CD4-positive, alpha-beta T cell treated with Interleukin-4 for 4 hours (primary cell): ENCODE measurements around the gene ZNF358.
"Not testable (repeated sequence)": the region's sequence is repeated elsewhere in the genome, so short reads cannot be mapped to it uniquely, and the experiment has no call there.

Experiments used
- DNase-seq: peaks from one replicate; pipeline ENCODE4 v3.0.0-alpha.2; 2020

The ZNF358 gene

DNA sequence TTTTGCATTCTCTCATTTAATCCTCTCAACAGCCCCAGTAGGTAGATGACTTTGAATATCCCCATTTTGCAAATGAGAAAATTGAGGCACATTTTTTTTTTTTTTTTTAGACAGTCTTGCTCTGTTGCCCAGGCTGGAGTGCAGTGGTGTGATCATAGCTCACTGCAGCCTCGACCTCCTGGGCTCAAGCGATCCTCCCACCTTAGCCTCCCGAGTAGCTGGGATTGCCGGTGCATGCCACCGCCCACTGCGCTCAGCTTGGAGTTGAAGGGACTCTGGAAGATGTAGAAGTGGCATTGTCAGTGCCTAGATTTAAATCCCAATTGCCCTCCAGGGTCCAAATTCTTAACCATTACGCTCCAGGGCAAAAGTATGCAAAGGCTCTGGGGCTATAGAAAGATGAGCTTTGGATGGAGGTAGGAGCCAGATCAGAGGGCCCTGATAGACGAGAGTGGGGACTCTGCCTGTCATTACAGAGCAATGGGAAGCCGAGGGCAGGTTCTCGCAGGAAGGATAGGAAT lies 5.7 kb downstream of the ZNF358 start:
- no peak for DNase-seq

DNA sequence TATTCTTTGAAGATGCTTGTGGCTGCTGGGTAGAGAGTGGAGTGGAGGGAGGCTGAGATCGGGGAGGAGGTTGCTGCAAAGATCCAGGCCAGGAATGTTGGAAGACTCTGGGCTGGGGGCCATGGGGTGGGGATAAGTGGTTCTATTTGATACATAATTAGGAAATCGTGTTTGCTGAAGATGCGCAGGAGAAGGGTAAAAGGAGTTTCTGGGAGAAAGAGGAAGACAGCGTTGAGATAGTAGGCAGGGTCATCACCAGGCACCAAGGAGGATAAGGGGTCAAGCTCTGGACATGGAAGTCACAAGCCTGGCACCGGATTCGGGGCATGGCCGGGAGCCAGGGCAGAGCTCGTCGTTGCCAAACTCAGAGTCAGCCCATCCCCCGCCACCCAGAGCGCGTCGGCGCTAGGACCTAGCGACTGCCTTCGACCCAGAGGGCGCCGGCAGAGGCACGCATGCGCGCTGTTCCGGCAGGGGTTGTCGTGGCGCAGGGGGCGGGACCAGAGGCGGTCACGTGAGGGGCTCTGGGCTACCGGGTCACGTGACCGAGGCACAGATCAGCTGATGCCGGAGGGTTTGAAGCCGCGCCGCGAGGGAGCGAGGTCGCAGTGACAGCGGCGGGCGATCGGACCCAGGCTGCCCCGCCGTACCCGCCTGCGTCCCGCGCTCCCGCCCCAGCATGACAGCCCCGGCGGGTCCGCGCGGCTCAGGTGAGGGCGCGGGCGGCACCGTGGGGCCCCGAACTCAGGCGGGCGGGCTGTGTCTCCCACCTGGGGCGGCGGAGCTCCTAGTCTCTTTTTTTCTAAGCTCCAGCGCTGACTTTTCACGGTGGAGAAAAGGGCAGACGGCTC lies 6.4 kb downstream of the ZNF358 start, which contains the start of gene MCOLN1:
MCOLN1 (plus strand) TSS at position 553 of the 851 bp plus-strand sequence; CDS start at position 680, 127 bp downstream.
- DNase-seq, result peak; percentile 97

DNA sequence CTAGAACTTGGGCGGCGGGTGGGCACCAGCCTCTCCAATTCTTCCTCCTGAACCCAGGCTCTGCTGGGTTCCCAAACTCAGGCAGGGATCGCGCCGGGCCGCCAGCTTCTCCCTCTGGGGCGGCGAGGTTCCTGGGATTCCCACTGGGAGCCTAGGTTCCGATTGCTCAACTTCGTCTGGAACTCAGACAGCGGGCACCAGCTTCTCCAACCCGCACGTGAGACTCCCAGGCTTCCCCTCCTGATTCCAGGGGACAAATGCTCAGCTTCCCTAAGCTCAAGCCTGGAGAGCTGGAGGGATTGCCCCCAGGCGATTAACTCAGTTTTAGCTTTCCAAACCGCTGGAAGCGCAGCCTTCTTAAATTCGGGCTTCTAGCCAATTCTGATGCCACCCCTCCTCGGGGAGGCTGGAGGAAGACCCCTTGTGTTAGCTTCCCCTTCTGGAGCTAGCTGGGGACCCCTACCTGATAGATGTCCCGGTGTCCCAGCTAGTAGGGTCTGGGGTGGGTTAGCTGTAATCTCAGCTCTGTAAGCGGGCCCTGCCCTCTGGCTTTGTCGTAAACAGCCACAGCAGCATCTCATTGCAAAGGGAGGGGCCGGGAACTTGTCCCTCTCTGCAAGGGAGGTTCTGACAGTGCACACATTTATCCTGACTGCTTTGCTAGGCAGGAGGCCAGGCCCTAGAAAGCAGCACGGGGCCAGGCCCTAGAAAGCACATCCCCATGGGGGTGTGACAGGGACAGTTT lies 7.2 kb downstream of the ZNF358 start:
- DNase-seq, result no peak

DNA sequence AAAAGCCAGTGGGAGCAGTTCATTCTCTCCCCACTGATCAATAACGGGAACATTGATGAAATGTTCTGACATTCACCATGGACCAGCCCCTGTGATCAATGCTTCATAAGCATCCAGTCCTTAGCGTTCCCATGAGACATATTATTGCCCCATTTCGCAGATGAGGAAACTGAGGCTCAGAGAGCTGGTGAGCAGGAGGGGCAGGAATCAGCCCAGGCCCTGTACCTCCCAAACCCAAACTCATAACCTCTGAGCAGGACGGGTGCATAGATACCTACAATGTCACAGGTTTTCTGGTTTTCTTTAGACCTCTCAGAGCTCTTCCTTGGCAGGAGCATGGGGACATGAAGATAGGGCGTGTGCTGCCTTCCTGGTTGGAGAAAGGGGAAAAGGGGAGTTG lies 8.6 kb downstream of the ZNF358 start:
- no peak for DNase-seq

DNA sequence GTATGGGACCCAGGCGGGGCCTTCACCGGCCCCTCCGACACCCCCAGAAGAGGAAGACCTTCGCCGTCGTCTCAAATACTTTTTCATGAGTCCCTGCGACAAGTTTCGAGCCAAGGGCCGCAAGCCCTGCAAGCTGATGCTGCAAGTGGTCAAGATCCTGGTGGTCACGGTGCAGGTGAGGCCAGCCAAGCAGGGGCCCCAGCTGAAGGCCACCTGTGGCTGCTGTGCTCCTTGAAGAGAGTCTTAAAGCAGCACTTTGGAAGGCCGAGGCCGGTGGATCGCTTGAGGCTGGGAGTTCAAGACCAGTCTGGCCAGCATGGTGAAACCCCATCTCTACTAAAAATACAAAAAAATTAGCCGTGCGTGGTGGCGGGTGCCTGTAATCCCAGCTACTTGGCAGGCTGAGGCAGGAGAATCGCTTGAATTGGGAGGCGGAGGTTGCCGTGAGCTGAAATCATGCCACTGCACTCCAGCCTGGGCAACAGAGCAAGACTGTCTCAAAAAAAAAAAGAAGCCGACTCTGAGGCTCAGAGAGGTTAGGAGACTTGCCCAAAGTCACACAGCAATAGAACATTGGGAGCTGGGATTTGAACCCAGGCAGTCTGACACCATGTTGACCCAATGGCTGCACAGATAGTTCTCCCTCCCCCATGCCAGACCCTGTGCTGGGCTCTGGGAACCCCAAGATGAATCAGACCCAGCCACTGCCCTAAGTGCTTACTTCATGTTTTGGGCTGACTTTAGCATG lies 9.3 kb downstream of the ZNF358 start:
- DNase-seq, result no peak

DNA sequence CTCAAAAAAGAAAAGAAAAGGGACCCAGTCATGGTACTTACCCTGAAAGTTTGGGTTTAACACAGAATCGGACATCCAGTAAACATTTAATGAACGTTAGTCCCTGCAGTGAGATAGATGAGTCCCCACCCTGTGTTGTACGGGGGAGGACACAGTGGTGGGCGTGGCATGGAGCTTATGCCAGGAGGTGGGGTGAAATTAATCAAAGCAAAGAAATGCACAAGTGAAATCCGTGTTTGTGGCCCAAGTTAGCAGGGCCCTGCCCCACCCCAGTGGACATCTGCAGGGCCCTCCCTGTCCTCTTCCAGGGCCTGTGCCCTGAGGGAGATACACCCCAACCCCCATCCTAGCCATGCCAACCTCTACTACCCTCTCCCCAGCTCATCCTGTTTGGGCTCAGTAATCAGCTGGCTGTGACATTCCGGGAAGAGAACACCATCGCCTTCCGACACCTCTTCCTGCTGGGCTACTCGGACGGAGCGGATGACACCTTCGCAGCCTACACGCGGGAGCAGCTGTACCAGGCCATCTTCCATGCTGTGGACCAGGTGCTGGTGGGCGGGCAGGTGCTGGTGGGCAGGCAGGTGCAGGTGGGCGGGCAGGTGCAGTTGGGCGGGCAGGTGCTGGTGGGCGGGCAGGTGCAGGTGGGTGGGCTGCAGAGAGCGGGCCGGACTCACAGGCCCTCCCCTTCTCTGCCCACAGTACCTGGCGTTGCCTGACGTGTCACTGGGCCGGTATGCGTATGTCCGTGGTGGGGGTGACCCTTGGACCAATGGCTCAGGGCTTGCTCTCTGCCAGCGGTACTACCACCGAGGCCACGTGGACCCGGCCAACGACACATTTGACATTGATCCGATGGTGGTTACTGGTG lies 10.4 kb downstream of the ZNF358 start:
- no peak for DNase-seq

DNA sequence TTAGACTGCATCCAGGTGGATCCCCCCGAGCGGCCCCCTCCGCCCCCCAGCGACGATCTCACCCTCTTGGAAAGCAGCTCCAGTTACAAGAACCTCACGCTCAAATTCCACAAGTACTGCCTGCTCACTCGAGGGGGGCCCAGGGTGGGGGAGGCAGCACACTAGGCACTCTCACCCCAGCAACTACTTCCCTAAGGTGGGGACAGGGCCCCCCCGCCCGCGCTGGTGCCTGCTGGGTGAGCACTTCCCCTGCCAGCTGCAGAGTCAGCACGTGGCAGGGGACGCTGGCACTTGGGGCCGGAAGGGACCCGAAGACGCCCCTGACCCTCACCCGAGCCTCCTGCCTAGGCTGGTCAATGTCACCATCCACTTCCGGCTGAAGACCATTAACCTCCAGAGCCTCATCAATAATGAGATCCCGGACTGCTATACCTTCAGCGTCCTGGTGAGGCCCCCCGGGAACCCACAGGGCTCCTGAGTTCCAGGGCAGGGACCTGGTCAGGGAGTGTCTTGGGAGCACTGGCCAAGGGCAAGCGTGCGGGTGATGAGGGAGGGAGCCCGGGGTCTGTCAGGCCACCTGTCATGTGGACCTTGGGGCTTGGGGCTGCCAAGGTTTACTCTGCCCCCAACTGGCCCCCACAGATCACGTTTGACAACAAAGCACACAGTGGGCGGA lies 11.8 kb downstream of the ZNF358 start:
- no peak for DNase-seq

DNA sequence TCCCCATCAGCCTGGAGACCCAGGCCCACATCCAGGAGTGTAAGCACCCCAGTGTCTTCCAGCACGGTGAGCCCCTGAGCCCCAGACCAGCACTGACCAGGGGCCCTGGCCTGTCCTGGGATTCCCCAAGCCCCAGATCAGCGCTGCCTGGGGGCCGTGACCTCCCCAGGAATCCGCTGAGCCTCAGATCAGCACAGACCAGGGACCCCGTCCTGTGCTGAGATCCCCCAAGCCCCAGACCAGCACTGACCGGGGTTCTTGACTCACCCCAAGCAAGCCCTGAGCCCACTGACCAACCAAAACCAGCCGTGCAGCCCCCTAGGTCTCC lies 12.3 kb downstream of the ZNF358 start:
- no peak for DNase-seq

DNA sequence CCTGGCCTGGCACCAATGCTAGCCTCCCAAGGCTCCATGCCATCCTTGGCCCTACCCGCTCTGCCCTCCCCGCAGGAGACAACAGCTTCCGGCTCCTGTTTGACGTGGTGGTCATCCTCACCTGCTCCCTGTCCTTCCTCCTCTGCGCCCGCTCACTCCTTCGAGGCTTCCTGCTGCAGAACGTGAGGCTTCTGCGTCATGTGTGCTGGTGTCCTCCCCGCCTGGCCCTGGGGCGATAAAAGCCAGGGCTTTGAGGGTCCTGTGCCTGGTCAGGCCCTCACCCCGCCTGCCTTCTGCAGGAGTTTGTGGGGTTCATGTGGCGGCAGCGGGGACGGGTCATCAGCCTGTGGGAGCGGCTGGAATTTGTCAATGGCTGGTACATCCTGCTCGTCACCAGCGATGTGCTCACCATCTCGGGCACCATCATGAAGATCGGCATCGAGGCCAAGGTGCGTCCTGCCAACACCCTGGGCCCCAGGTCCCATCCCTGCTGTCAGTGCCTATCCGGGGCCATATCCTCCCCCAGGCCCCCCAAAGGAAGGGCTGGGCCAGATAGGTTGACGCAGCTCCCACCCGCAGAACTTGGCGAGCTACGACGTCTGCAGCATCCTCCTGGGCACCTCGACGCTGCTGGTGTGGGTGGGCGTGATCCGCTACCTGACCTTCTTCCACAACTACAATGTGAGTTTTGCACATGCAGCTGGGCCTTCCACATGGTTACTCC lies 12.8 kb downstream of the ZNF358 start:
- DNase-seq, result no peak

DNA sequence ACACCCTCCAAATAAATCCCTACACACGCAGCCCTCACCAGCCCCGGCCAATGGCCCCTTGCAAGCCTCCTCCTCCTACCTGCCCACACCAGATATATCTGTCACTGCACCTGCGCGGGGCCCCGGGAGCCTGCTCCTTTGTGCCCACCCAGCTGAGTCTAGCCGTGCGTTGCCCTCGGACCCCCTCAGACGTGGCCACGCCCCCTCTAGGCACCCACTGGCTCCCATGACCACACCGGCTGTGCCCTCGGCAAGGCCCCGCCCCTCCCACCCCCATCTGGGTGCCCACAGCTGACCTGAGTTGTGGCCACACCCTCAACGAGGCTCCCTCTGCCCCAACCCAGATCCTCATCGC lies 13.3 kb downstream of the ZNF358 start:
- no peak for DNase-seq

DNA sequence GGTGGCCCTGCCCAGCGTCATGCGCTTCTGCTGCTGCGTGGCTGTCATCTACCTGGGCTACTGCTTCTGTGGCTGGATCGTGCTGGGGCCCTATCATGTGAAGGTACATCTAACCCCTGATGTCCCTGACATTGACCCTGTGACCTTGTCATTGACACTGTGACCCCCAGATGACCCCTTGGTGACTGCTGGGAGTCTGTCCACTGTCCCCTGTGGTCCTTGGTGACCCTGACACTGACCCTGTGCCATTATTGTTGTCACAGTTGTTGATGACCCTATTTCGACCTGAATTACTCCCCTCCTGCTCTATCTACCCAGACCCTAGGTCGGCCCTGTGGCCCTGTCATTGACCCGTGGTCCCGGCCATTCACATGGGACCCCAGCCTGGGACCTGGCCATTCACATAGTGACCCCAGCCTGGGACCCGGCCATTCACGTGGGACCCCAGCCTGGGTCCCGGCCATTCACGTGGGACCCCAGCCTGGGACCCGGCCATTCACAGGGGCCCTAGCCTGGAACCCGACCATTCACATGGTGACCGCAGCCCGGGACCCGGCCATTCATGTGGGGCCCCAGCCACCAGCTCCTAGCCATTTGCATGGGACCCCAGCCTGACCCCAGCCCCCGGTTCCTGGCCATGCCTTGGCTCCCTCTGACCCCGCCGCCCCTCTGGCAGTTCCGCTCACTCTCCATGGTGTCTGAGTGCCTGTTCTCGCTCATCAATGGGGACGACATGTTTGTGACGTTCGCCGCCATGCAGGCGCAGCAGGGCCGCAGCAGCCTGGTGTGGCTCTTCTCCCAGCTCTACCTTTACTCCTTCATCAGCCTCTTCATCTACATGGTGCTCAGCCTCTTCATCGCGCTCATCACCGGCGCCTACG lies 13.9 kb downstream of the ZNF358 start:
- DNase-seq, result no peak

DNA sequence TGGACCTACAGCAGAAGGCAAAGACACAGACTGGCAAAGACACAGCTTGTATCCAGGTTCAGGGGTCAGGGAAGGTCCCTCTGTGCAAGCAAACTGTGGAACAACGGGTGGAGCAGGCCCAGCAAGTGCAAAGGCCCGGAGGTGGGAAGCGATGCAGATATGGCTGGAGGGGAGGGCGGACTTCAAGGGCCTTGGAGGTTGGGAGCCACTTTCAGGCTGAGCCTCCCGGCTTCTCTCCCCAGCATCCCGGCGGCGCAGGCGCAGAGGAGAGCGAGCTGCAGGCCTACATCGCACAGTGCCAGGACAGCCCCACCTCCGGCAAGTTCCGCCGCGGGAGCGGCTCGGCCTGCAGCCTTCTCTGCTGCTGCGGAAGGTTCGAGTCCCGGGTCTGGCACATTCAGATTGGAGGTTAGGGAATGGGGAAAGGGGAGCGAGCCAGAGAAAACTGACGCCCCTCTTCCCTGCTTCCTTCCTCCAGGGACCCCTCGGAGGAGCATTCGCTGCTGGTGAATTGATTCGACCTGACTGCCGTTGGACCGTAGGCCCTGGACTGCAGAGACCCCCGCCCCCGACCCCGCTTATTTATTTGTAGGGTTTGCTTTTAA lies 17.5 kb downstream of the ZNF358 start:
- no peak for DNase-seq

DNA sequence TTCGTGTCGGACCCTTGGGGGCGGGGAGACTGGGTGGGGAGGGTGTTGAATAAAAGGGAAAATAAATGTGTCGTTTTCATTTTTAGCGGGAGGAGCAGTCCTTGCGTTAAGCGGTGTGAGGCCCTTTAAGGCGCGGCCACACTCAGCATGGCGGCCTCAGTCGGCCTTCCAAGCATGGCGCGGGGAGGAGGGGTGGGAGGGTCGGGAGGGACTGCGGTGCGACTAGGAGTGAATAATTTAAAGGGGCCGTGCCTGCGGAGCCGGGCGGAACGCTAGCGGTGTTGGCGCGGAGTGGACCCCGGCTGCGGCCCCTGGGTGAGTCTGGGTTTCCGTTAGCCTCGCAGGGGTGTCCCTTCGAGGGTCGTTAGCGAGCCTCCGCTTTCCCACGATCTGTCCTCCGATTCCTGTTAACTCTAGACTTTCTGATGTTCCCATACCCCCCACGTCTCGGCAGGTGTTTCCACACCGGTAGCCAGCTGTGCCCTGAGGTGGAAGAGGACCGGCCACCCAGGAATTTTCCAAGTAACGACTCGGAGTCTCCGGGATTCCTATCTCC lies 18.1 kb downstream of the ZNF358 start:
- peak; percentile 86 for DNase-seq

DNA sequence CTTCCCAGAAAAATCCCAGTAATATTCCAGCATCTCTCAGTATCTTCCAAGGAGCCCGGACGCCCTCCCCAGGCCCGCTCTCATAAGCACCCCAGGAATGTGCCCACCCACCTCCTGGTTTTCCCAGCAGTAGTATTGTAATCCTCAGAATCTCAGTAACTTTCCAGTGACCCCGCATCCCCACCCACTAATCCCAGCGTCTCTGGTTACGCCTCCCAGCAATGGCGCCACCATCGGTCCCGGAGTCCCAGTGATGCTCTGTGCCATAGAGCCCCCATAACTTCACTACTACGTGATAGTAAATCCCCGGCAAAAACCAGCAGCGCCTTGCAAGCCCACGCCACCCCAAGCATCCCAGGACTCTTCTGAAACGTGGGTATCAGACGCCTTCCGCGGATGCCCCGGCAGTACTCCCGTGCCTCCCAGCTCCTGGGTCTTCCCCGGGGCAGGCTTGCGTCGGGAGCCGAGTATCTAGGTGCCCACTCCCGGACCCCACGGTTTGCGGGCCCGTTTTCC lies 18.7 kb downstream of the ZNF358 start:
- peak; percentile 16 for DNase-seq

DNA sequence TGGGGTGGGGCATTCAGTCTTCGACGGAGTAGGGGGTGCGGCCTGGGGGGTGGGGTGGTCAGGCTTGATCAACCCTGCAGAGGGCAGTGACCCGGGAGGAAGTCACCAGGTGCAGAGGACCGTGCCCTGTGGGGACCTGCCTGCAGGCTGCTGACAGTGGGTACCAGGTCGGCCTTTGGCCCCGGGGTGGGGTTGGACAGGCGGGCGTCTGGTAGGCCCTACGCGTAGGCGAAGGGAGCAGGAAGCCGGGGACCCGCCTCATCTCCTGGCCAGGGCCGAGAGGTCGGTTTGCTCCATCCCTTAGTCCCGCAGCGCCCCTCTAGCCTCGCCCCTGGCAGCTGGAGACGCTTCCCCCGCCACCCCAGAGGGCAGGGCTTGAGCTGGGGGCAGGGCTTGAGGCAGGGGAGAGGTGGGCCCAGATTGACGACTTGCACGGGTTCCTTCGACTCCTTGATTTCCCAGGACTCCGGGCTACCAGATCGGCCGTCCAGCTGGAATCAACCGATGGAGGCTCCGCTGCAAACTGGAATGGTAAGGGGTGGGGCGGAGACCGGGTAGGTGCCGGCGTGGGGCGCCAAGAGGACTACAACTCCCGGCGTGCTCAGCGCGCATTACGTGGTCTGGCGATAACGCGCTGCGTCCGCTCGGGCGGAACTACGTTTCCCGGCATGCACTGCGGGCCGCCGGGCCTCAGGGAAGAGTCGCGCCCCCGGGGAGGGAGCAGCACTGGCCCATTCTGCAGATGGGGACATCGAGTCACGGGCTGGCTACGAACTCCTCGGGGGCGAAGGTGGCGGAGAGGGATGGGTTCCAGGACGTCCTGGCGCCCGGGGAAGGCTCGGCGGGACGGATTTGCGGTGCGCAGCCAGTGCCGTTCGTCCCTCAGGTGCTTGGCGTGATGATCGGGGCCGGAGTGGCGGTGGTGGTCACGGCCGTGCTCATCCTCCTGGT lies 19.4 kb downstream of the ZNF358 start, which contains the start of gene PNPLA6:
PNPLA6 (plus strand) TSS at position 671 of the 951 bp plus-strand sequence; CDS start at position 743, 72 bp downstream.
- peak; percentile 86 for DNase-seq

DNA sequence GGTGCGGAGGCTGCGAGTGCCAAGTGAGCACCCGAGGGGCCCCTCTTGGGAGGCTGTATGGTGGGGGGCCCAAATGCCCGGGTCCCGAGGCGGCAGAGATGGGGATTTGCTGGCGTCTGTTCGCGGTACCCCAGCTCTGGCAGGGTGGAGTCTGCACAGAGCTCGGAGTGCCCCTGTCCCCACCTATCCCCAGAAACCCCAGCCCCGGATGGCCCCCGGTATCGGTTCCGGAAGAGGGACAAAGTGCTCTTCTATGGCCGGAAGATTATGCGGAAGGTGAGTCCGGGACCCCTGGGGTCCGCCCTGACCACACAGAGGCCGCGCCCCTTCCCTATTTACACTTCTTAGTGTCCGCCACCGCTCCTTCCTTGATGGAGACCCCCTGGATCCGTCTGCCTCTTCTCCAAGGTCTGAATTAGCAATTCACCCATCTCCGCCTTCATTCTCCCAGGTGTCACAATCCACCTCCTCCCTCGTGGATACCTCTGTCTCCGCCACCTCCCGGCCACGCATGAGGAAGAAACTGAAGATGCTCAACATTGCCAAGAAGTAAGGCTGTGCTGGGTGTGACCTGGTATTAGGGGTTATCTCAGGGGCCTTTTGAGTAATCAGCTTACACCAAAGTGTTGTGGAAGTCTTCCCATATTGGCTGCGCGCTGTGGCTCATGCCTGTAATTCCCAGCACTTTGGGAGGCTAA lies 20.2 kb downstream of the ZNF358 start:
- DNase-seq, result no peak

DNA sequence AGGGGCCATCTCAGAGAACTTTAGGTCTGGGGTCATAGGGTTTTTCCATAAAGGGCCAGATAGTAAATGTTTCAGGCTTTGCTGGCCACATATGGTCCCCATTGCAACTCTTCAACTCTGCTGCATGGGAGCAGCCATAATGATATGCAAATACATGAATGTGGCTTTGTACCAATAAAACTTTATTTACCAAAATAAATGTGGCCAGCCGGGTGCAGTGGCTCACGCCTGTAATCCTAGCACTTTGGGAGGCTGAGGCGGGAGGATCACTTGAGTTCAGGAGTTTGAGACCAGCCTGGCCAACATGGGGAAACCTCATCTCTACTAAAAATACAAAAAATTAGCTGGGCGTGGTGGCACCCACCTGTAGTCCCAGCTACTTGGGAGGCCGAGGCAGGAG lies 23.1 kb downstream of the ZNF358 start:
- not testable (repeated sequence) for DNase-seq
